Activated CD4-positive, alpha-beta T cell treated with anti-CD3 and anti-CD28 coated beads for 36 hours (primary cell): Measurements from ENCODE around the gene CIC. TPM values are rescaled to one million over a fixed set of nuclear protein-coding genes. Genes with fewer than 3 reads are reported as not detected.
"Not testable (repeated sequence)": the region's sequence is repeated elsewhere in the genome, so short reads cannot be mapped to it uniquely, and the experiment has no call there.

Source experiments
- ATAC-seq: fragments of 200-7000 bp; cut with Tn5 transposase; one replicate; pipeline ENCODE4 v1.10.0; 2021; ENCODE audit warnings: mild to moderate bottlenecking, moderate library complexity
- CTCF ChIA-PET: fragments of 350-600 bp; sonication (Branson Sonifier 250); formaldehyde crosslinking; loops from one replicate; lab custom pipeline; 2021; ENCODE audit warnings: antibody characterized with exemption; lab: Charles Lee
- POLR2A ChIA-PET: fragments of 350-600 bp; sonication (Branson Sonifier 250); formaldehyde crosslinking; loops from one replicate; lab custom pipeline; 2021; ENCODE audit warnings: antibody characterized with exemption, inconsistent platforms; lab: Charles Lee
- DNase-seq: peaks from one replicate; pipeline ENCODE4 v3.0.0-alpha.2; 2020
- H3K27ac Mint-ChIP-seq: one replicate; pipeline ENCODE4 v1.8.0; 2021; ENCODE audit warnings: mixed read lengths
- H3K27me3 Mint-ChIP-seq: one replicate; pipeline ENCODE4 v1.8.0; 2021; ENCODE audit warnings: mixed read lengths
- H3K36me3 Mint-ChIP-seq: one replicate; pipeline ENCODE4 v1.8.0; 2021; ENCODE audit warnings: low read depth, mixed read lengths
- H3K4me1 Mint-ChIP-seq: one replicate; pipeline ENCODE4 v1.8.0; 2021; ENCODE audit warnings: mixed read lengths
- H3K4me3 Mint-ChIP-seq: one replicate; pipeline ENCODE4 v1.8.0; 2021; ENCODE audit warnings: mild to moderate bottlenecking, moderate library complexity, mixed read lengths
- H3K9me3 Mint-ChIP-seq: one replicate; pipeline ENCODE4 v1.8.0; 2021; ENCODE audit warnings: low read depth, mixed read lengths
- intact Hi-C, 2 experiments: fragments of 100-400 bp; cut with DNase I in 1 of 2; cut with micrococcal nuclease in 1 of 2; formaldehyde crosslinking; loops; one replicate each; pipeline versions ENCODE4 v1.14.2 to v1.15.1; 2022 to 2024; cut with DNase I, micrococcal nuclease
- total RNA-seq, 2 experiments: library from RNA; stranded (reverse); gene quantifications; one replicate each; pipeline ENCODE4 v1.2.3, GENCODE V29; 2021

CIC gene
- total RNA-seq, 2 experiments from 2014 or later: 62.8 to 66.3 TPM

GRCh38 chr19:42257842-42258241 is 11.2 kb upstream of the CIC start:
- H3K27me3 Mint-ChIP-seq, DNase-seq, H3K4me3 Mint-ChIP-seq, H3K9me3 Mint-ChIP-seq, ATAC-seq, intact Hi-C loops, H3K36me3 Mint-ChIP-seq, H3K4me1 Mint-ChIP-seq, H3K27ac Mint-ChIP-seq, POLR2A ChIA-PET: not testable (repeated sequence)
- CTCF ChIA-PET: interaction anchor here (0.6 kb wide), 1 partner anchor 728 kb away, joined by 4 read pairs; no protein-coding TSS in a partner anchor

- ATAC-seq (peak; percentile 58), DNase-seq (no peak)
- ChIA-PET POLR2A (no interaction called here), CTCF (no interaction called here)
- intact Hi-C loops: no loop called here
- H3K36me3 Mint-ChIP-seq: no peaks in the 10 kb centered on the region
- H3K27me3 Mint-ChIP-seq: peaks cover under 1% of the 10 kb centered on the region
- no peaks in the 10 kb centered on the region for H3K4me1 Mint-ChIP-seq
- no peaks in the 10 kb centered on the region for H3K9me3 Mint-ChIP-seq
- H3K27ac Mint-ChIP-seq: no peak overlapping the region
- H3K4me3 Mint-ChIP-seq: no peak overlapping the region
These were observed 7.3 kb upstream of the CIC start for GRCh38 chr19:42261763-42262162.

- H3K4me3 Mint-ChIP-seq, intact Hi-C loops, CTCF ChIA-PET, H3K36me3 Mint-ChIP-seq, DNase-seq, H3K27me3 Mint-ChIP-seq, H3K27ac Mint-ChIP-seq, H3K9me3 Mint-ChIP-seq, ATAC-seq: not testable (repeated sequence)
- POLR2A ChIA-PET: interaction anchor here (1.6 kb wide), 1 partner anchor 23 kb away, joined by 5 read pairs; the partner anchor contains the start of gene GSK3A
- peaks cover 18% of the 10 kb centered on the region for H3K4me1 Mint-ChIP-seq
These were observed 2.9 kb upstream of the CIC start for GRCh38 chr19:42266105-42266504.

GRCh38 chr19:42266928-42267603 is 2.0 kb upstream of the CIC start:
- H3K9me3 Mint-ChIP-seq, H3K27ac Mint-ChIP-seq, intact Hi-C loops, H3K4me3 Mint-ChIP-seq, H3K36me3 Mint-ChIP-seq, H3K27me3 Mint-ChIP-seq, ATAC-seq, DNase-seq: not testable (repeated sequence)
- POLR2A ChIA-PET: interaction anchor here (1.6 kb wide), 1 partner anchor 24 kb away, joined by 5 read pairs; the partner anchor contains the start of gene GSK3A
- CTCF ChIA-PET: interaction anchor here (0.6 to 0.8 kb wide), 2 partner anchors 22 to 132 kb away, joined by 3 read pairs; no protein-coding TSS in a partner anchor
- H3K4me1 Mint-ChIP-seq: peaks cover 24% of the 10 kb centered on the region

GRCh38 chr19:42267644-42268141 is 1.4 kb upstream of the CIC start:
- Mint-ChIP-seq H3K27me3 (no peaks in the 10 kb centered on the region), H3K4me1 (peaks cover 24% of the 10 kb centered on the region), H3K4me3 (no peak overlapping the region), H3K9me3 (no peaks in the 10 kb centered on the region), H3K27ac (no peak overlapping the region), H3K36me3 (peaks cover 7% of the 10 kb centered on the region)
- ChIA-PET POLR2A (interaction anchor here (1.6 kb wide), 1 partner anchor 25 kb away, joined by 5 read pairs; the partner anchor contains the start of gene GSK3A), CTCF (interaction anchor here (0.7 to 0.8 kb wide), 2 partner anchors 22 to 115 kb away, joined by 3 read pairs; no protein-coding TSS in a partner anchor)
- no peak for DNase-seq
- no peak for ATAC-seq
- intact Hi-C loops: loop anchor here (1.0 kb wide), 14 partner anchors 12 to 191 kb away; partner anchors contain the start of genes ERF (in 2 of the 2), DEDD2 (in 1 of the 2), GSK3A (in 1 of the 2) and MEGF8 (in 1 of the 2)

GRCh38 chr19:42268142-42268703 is 829 bp upstream of the CIC start:
- intact Hi-C loops: loop anchor here (1.0 kb wide), 14 partner anchors 12 to 192 kb away; partner anchors contain the start of genes ERF (in 2 of the 2), DEDD2 (in 1 of the 2), GSK3A (in 1 of the 2) and MEGF8 (in 1 of the 2)
- DNase-seq (peak; percentile 99), ATAC-seq (peak; percentile 62)
- H3K27ac Mint-ChIP-seq: no peak overlapping the region
- H3K4me1 Mint-ChIP-seq: peaks cover 24% of the 10 kb centered on the region
- POLR2A ChIA-PET: no interaction called here
- CTCF ChIA-PET: interaction anchor here (0.7 to 0.8 kb wide), 2 partner anchors 23 to 116 kb away, joined by 3 read pairs; no protein-coding TSS in a partner anchor
- H3K9me3 Mint-ChIP-seq: no peaks in the 10 kb centered on the region
- H3K4me3 Mint-ChIP-seq: no peak overlapping the region
- H3K36me3 Mint-ChIP-seq: peaks cover 7% of the 10 kb centered on the region
- no peaks in the 10 kb centered on the region for H3K27me3 Mint-ChIP-seq

- intact Hi-C loops: loop anchor here (1.0 kb wide), 3 partner anchors 10 to 409 kb away; partner anchors contain the start of genes PAFAH1B3 (in 1 of the 2), PRR19 (in 1 of the 2) and RPS19 (in 1 of the 2)
- peaks cover 17% of the 10 kb centered on the region for H3K36me3 Mint-ChIP-seq
These were observed 660 bp downstream of the CIC start for GRCh38 chr19:42269478-42270345.

GRCh38 chr19:42270346-42271044 is 1.4 kb downstream of the CIC start:
- intact Hi-C loops: loop anchor here in 1 of 2 experiments (1.0 kb wide), 2 partner anchors 9 to 32 kb away; partner anchors contain the start of genes PAFAH1B3 and PRR19
- CTCF ChIA-PET: interaction anchor here (0.6 to 3.1 kb wide), 8 partner anchors 9 to 86 kb away, joined by 3 to 34 read pairs (median 4); partner anchors contain the start of gene GSK3A
- no peaks in the 10 kb centered on the region for H3K9me3 Mint-ChIP-seq
- H3K27me3 Mint-ChIP-seq: no peaks in the 10 kb centered on the region
- DNase-seq (peak; percentile 85), ATAC-seq (peak; percentile 7)
- no peak overlapping the region for H3K4me3 Mint-ChIP-seq
- peak overlapping the region; percentile 97 for H3K27ac Mint-ChIP-seq
- POLR2A ChIA-PET: interaction anchor here (0.6 to 2.2 kb wide), 7 partner anchors 9 to 53 kb away, joined by 3 to 26 read pairs (median 4); partner anchors contain the start of genes DEDD2 and GSK3A
- H3K36me3 Mint-ChIP-seq: peaks cover 20% of the 10 kb centered on the region
- peaks cover 33% of the 10 kb centered on the region for H3K4me1 Mint-ChIP-seq

More at GRCh38 chr19:42269478-42270345, 660 bp downstream of the CIC start:
- CTCF ChIA-PET: interaction anchor here (0.5 to 3.1 kb wide), 5 partner anchors 10 to 387 kb away, joined by 3 to 34 read pairs (median 8); partner anchors contain the start of gene GSK3A
- POLR2A ChIA-PET: interaction anchor here (0.7 to 2.2 kb wide), 6 partner anchors 10 to 52 kb away, joined by 3 to 26 read pairs (median 8); partner anchors contain the start of genes DEDD2 and GSK3A
- H3K4me1 Mint-ChIP-seq: peaks cover 26% of the 10 kb centered on the region
- no peaks in the 10 kb centered on the region for H3K27me3 Mint-ChIP-seq
- DNase-seq (no peak), ATAC-seq (no peak)
- H3K9me3 Mint-ChIP-seq: no peaks in the 10 kb centered on the region
- H3K4me3 Mint-ChIP-seq: no peak overlapping the region
- peak overlapping the region; percentile 97 for H3K27ac Mint-ChIP-seq

- Mint-ChIP-seq H3K36me3 (peaks cover 22% of the 10 kb centered on the region), H3K27me3 (no peaks in the 10 kb centered on the region), H3K9me3 (no peaks in the 10 kb centered on the region), H3K4me3 (no peak overlapping the region), H3K4me1 (peaks cover 36% of the 10 kb centered on the region), H3K27ac (peak overlapping the region; percentile 97)
- intact Hi-C loops: no loop called here
- DNase-seq (no peak), ATAC-seq (no peak)
- ChIA-PET POLR2A (interaction anchor here (0.6 to 2.2 kb wide), 6 partner anchors 9 to 53 kb away, joined by 3 to 26 read pairs (median 8); partner anchors contain the start of genes DEDD2 and GSK3A), CTCF (interaction anchor here (0.5 to 3.1 kb wide), 7 partner anchors 8 to 86 kb away, joined by 3 to 34 read pairs (median 5); partner anchors contain the start of gene GSK3A)
These were observed 2.0 kb downstream of the CIC start for GRCh38 chr19:42271045-42271419.
